ENCODE data around the gene PKIG.
"Not testable (repeated sequence)": the region's sequence is repeated elsewhere in the genome, so short reads cannot be mapped to it uniquely, and the experiment has no call there.

DNA sequence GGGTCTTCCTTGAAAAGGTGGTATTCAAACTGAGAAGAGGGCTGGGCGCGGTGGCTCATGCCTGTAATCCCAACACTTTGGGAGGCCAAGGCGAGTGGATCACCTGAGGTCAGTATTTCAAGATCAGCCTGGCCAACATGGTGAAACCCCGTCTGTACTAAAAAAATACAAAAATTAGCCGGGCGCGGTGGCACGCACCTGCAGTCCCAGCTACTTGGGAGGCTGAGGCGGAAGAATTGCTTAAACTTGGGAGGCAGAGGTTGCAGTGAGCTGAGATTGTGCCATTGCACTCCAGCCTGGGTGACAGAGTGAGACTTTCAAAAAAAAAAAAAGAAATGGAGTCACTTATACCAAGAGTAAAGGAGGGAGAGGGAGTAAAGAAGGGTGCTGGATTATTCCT lies 5.9 kb downstream of the PKIG start:
- not testable (repeated sequence) for TF ChIP-seq POLR2A (IDR thresholded peaks at IDR 0.05; ENCODE audit: low read length); GATA1 (IDR thresholded peaks at IDR 0.05; ENCODE audit: low read depth, low read length)

Data from erythroblast (primary cell).